ENCODE measurements around the gene CDCA4.
"Not testable (repeated sequence)": the region's sequence is repeated elsewhere in the genome, so short reads cannot be mapped to it uniquely, and the experiment has no call there.

Gene CDCA4

GRCh38 chr14:105066240-105067071 is 45.6 kb upstream of the CDCA4 start:
- no peak for DNase-seq (ENCODE audit: low read depth)
- H3K4me3 ChIP-seq (ENCODE audit: low read length) = no peak overlapping the region
- TF ChIP-seq CTCF (conservative IDR thresholded peaks at IDR 0.05; ENCODE audit: low read depth, low read length) = no peak

GRCh38 chr14:105065280-105066228 is 44.7 kb upstream of the CDCA4 start, which contains the start of gene GPR132:
TSS of gene GPR132 (minus strand) at chr14:105065430. CDS start at chr14:105055420, 10,010 bp downstream.
- no peak within 1 kb of the TSS for H3K4me3 ChIP-seq (ENCODE audit: low read length)

GRCh38 chr14:105064721-105065143 is 43.8 kb upstream of the CDCA4 start:
- DNase-seq (ENCODE audit: low read depth) = no peak
- no peak for TF ChIP-seq CTCF (conservative IDR thresholded peaks at IDR 0.05; ENCODE audit: low read depth, low read length)
- no peak overlapping the region for H3K4me3 ChIP-seq (ENCODE audit: low read length)

More at GRCh38 chr14:105065280-105066228, 44.7 kb upstream of the CDCA4 start, which contains the start of gene GPR132:
- DNase-seq (ENCODE audit: low read depth) = no peak
- TF ChIP-seq CTCF (conservative IDR thresholded peaks at IDR 0.05; ENCODE audit: low read depth, low read length) = no peak

- H3K4me3 ChIP-seq (ENCODE audit: low read length) = no peak overlapping the region
- DNase-seq (ENCODE audit: low read depth) = no peak
These were observed 43.1 kb upstream of the CDCA4 start for GRCh38 chr14:105064001-105064400.

GRCh38 chr14:105063506-105063905 is 42.6 kb upstream of the CDCA4 start:
- H3K4me3 ChIP-seq (ENCODE audit: low read length); DNase-seq (ENCODE audit: low read depth): not testable (repeated sequence)

More at GRCh38 chr14:105064001-105064400, 43.1 kb upstream of the CDCA4 start:
- no peak for TF ChIP-seq CTCF (conservative IDR thresholded peaks at IDR 0.05; ENCODE audit: low read depth, low read length)

- DNase-seq (ENCODE audit: low read depth) = no peak
- no peak for TF ChIP-seq CTCF (conservative IDR thresholded peaks at IDR 0.05; ENCODE audit: low read depth, low read length)
- H3K4me3 ChIP-seq (ENCODE audit: low read length) = no peak overlapping the region
These were observed 42.2 kb upstream of the CDCA4 start for GRCh38 chr14:105063056-105063455.

GRCh38 chr14:105062048-105062433 is 41.2 kb upstream of the CDCA4 start:
- TF ChIP-seq CTCF (conservative IDR thresholded peaks at IDR 0.05; ENCODE audit: low read depth, low read length) = no peak
- DNase-seq (ENCODE audit: low read depth) = no peak
- H3K4me3 ChIP-seq (ENCODE audit: low read length) = no peak overlapping the region

Measured in retinal pigment epithelial cell (primary cell).